Panc1 (cell line): Measurements from ENCODE around the gene TTC3.
"Not testable (repeated sequence)": the region's sequence is repeated elsewhere in the genome, so short reads cannot be mapped to it uniquely, and the experiment has no call there.

Experiments used
- CTCF ChIP-seq: fragments of 450-650 bp; IDR thresholded peaks from 2 replicates; pipeline ENCODE4 v1.5.1; 2017; ENCODE audit warnings: mild to moderate bottlenecking
- POLR2AphosphoS5 ChIP-seq: IDR thresholded peaks from 2 replicates; pipeline ENCODE4 v1.6.1; 2012; ENCODE audit warnings: mild to moderate bottlenecking, low read depth, low read length, moderate library complexity
- SIN3A ChIP-seq: IDR thresholded peaks from 2 replicates; pipeline ENCODE4 v1.6.1; 2012; ENCODE audit warnings: low read depth, mild to moderate bottlenecking, low read length, moderate library complexity, borderline replicate concordance; ENCODE audit not compliant: insufficient read depth
- TF ChIP-seq, protein P1 (sequence below), 2 experiments: IDR thresholded peaks; 2 replicates each; pipeline ENCODE4 v1.6.1; 2011 to 2012; ENCODE audit warnings: low read depth in 2 of 2, control low read depth in 1 of 2, low read length in 1 of 2, mild to moderate bottlenecking in 1 of 2, moderate library complexity in 1 of 2; ENCODE audit not compliant: insufficient read depth in 1 of 2

DNA sequence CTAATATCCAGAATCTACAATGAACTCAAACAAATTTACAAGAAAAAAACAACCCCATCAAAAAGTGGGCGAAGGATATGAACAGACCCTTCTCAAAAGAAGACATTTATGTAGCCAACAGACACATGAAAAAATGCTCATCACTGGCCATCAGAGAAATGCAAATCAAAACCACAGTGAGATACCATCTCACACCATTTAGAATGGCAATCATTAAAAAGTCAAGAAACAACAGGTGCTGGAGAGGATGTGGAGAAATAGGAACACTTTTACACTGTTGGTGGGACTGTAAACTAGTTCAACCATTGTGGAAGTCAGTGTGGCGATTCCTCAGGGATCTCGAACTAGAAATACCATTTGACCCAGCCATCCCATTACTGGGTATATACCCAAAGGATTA is 41.2 kb downstream of the TTC3 start:
- TF ChIP-seq CTCF, SIN3A, POLR2AphosphoS5: not testable (repeated sequence)
- TF ChIP-seq, protein P1, sequence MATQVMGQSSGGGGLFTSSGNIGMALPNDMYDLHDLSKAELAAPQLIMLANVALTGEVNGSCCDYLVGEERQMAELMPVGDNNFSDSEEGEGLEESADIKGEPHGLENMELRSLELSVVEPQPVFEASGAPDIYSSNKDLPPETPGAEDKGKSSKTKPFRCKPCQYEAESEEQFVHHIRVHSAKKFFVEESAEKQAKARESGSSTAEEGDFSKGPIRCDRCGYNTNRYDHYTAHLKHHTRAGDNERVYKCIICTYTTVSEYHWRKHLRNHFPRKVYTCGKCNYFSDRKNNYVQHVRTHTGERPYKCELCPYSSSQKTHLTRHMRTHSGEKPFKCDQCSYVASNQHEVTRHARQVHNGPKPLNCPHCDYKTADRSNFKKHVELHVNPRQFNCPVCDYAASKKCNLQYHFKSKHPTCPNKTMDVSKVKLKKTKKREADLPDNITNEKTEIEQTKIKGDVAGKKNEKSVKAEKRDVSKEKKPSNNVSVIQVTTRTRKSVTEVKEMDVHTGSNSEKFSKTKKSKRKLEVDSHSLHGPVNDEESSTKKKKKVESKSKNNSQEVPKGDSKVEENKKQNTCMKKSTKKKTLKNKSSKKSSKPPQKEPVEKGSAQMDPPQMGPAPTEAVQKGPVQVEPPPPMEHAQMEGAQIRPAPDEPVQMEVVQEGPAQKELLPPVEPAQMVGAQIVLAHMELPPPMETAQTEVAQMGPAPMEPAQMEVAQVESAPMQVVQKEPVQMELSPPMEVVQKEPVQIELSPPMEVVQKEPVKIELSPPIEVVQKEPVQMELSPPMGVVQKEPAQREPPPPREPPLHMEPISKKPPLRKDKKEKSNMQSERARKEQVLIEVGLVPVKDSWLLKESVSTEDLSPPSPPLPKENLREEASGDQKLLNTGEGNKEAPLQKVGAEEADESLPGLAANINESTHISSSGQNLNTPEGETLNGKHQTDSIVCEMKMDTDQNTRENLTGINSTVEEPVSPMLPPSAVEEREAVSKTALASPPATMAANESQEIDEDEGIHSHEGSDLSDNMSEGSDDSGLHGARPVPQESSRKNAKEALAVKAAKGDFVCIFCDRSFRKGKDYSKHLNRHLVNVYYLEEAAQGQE (IDR thresholded peaks at IDR 0.05; ENCODE audit: insufficient read depth in 1 of 2, low read depth in 2 of 2, low read length in 1 of 2) = not testable (repeated sequence)
